Kidney (tissue), 14 donors: Measurements from ENCODE around the gene ZNF511. TPM values are rescaled to one million over a fixed set of nuclear protein-coding genes. Genes with fewer than 3 reads are reported as not detected.

Experiments
- DNase-seq, 5 donors: peaks; one replicate each; pipeline ENCODE4 v3.0.0-alpha.2; 2013 to 2020
- FAIRE-seq: peaks from 2 replicates; lab custom pipeline; 2012; peaks lifted over from hg19 to GRCh38; lab: Jason Lieb, UNC
- H3K27ac ChIP-seq, 2 donors: one replicate each; pipeline ENCODE4 v1.7.0; 2013; ENCODE audit warnings: low read depth in 2 of 2, low read length in 2 of 2, inconsistent platforms in 1 of 2
- H3K27me3 ChIP-seq: one replicate; pipeline ENCODE4 v1.7.1; 2013; ENCODE audit warnings: low read length, inconsistent platforms; ENCODE audit not compliant: control insufficient read depth, insufficient read depth
- H3K36me3 ChIP-seq, 3 donors: one replicate each; pipeline versions ENCODE4 v1.7.0 to v1.7.1; 2013; ENCODE audit warnings: low read length in 3 of 3, control low read depth in 1 of 3, inconsistent platforms in 1 of 3; ENCODE audit not compliant: insufficient read depth in 3 of 3, control insufficient read depth in 2 of 3
- H3K4me1 ChIP-seq, 3 donors: one replicate each; pipeline versions ENCODE4 v1.7.0 to v1.7.1; 2013; ENCODE audit warnings: low read length in 3 of 3, inconsistent platforms in 1 of 3, low read depth in 1 of 3; ENCODE audit not compliant: control insufficient read depth in 2 of 3, insufficient read depth in 2 of 3
- H3K4me3 ChIP-seq, 3 donors: one replicate each; pipeline versions ENCODE4 v1.7.0 to v1.8.1; 2013; ENCODE audit warnings: low read length in 3 of 3, control low read depth in 1 of 3, inconsistent platforms in 1 of 3
- H3K9ac ChIP-seq, 3 donors: one replicate each; pipeline versions ENCODE4 v1.7.0 to v1.7.1; 2013; ENCODE audit warnings: low read length in 3 of 3, control low read depth in 1 of 3, inconsistent platforms in 1 of 3
- H3K9me3 ChIP-seq, 3 donors: one replicate each; pipeline versions ENCODE4 v1.7.0 to v1.7.1; 2013; ENCODE audit warnings: low read length in 3 of 3, control low read depth in 1 of 3, inconsistent platforms in 1 of 3; ENCODE audit not compliant: control insufficient read depth in 2 of 3, insufficient read depth in 1 of 3
- intact Hi-C: fragments of 100-400 bp; cut with DNase I; formaldehyde crosslinking; loops from one replicate; pipeline ENCODE4 v1.11.1; 2022
- polyA plus RNA-seq: library from polyadenylated mRNA; stranded (reverse); fragments of 350-450 nt; fragmentation: Illumina TruSeq; extraction: RNeasy Lipid Tissue Mini Kit (QIAGEN cat#74804); gene quantifications from one replicate; pipeline ENCODE4 v1.2.3, GENCODE V29; 2014; ENCODE audit warnings: low read depth, low replicate concordance; ENCODE audit not compliant: insufficient read depth
- total RNA-seq: library from RNA; stranded (reverse); fragmentation: NEBNext Ultra II Directional; extraction: Animal tissue kit (Norgen Biotek cat#: 25700); gene quantifications from one replicate; pipeline ENCODE4 v1.2.1, GENCODE V29; 2021
- TF ChIP-seq, protein P1 (sequence below): IDR thresholded peaks from 3 replicates; pipeline ENCODE4 v1.5.1; 2012; ENCODE audit warnings: mild to moderate bottlenecking, moderate library complexity, borderline replicate concordance; ENCODE audit not compliant: insufficient read depth; ENCODE audit errors: extremely low read depth
- donor health status: control.
- donor health status: control.
- donor health status: control.
- donor health status: control.
- donor health status: control.
- donor health status: DM: yes; HTN: yes; CAD: no.
- donor health status: Normal renal cell carcinoma (clear cell type).

The ZNF511 gene
- total and polyA plus RNA-seq, 2 donors from 2014 or later = 35.6 to 50.7 TPM

DNA sequence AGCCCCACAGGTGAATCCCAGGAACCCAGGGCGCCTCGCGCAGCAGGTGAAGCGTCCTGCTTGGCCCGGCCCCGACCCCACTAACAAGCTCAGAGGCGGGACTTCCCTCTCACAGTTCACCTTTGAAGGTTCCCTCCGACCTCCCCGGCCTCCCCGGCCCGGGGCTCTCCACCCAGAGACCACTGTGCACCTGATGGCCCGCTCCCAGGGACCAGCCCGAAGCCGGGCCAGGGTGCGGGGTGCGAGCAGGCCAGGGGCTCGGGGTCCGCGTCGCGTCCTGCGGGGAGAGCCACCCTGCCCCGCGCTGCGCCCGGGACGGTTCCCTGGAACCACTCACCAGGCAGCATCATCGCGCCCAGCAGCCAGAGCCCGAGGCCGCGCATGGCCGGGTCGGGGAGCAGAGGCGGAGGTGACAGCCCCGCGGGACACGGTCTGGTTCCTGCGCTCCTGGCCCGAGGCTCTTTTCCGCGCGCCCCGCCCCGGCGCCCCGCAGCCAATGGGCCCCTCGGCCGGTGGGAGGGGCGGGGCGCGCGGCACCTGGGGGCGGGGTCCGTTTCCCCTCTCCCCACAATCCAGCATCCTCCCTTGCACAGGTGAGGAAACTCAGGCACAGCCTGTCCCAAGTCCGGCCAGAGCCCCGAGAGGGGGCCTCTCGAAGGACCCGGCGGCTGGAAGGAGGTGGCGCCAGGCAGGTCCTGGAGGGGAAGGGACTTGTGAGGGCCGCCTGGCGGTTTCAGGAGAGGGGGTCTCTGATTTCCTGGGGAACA is 32.1 kb upstream of the ZNF511 start, which contains the start of gene ADAM8:
Gene ADAM8 (minus strand): TSS at position 434 of the 767 bp plus-strand sequence. CDS start 51 bp downstream, at position 383.
- no peaks in the 10 kb centered on the region for H3K27me3 ChIP-seq
- intact Hi-C loops = no loop called here
- H3K9me3 ChIP-seq = no peaks in the 10 kb centered on the region
- FAIRE-seq (no peak), DNase-seq (peak; percentile 67 to 87 (median 77))
- TF ChIP-seq, protein P1, sequence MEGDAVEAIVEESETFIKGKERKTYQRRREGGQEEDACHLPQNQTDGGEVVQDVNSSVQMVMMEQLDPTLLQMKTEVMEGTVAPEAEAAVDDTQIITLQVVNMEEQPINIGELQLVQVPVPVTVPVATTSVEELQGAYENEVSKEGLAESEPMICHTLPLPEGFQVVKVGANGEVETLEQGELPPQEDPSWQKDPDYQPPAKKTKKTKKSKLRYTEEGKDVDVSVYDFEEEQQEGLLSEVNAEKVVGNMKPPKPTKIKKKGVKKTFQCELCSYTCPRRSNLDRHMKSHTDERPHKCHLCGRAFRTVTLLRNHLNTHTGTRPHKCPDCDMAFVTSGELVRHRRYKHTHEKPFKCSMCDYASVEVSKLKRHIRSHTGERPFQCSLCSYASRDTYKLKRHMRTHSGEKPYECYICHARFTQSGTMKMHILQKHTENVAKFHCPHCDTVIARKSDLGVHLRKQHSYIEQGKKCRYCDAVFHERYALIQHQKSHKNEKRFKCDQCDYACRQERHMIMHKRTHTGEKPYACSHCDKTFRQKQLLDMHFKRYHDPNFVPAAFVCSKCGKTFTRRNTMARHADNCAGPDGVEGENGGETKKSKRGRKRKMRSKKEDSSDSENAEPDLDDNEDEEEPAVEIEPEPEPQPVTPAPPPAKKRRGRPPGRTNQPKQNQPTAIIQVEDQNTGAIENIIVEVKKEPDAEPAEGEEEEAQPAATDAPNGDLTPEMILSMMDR = no peak
- H3K4me1 ChIP-seq = no peaks in the 10 kb centered on the region
- H3K36me3 ChIP-seq = peaks cover 0 to 9% (median 3%) of the 10 kb centered on the region in 3 donors
- H3K9ac ChIP-seq = no peak within 1 kb of the TSS
- no peak within 1 kb of the TSS for H3K4me3 ChIP-seq
- no peak within 1 kb of the TSS for H3K27ac ChIP-seq

DNA sequence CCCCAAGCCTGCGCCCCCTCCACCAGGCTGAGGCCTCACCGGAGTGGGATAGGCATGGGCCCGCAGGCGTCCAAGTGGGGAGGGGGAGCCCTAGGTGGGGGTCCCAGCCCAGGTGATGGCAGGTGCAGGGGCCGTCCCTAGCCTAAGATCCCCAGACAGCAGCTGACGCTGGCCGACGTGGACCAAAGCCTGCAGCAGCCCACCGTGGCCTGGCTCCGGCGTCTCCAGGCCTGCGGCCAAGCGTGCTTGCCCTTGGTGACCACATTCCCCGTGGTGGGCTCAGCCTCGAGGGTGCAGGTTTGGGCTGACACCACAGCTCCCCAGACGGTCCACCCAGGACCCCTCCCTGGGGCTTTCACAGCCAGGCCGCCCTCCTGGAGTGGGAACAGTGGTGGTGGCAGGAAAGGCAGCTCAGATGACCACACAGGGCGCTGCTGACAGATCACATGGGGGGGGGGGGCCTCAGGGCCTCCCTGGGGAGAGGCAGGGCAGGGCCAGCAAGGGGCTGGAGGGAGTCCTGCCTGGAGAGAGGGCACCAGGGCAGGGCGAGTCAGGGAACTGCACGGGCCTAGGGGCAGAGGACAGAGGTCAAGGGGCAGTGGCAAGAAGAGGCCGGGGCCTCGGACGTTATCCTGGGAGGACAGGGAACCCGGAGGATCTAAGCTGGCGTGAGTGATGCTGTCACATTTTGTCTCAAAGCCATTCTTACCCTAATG is 31.3 kb upstream of the ZNF511 start:
- H3K9me3 ChIP-seq = no peaks in the 10 kb centered on the region
- no peak overlapping the region for H3K9ac ChIP-seq
- TF ChIP-seq, protein P1 = no peak
- intact Hi-C loops = no loop called here
- no peak overlapping the region for H3K4me3 ChIP-seq
- no peaks in the 10 kb centered on the region for H3K27me3 ChIP-seq
- no peaks in the 10 kb centered on the region for H3K4me1 ChIP-seq
- H3K27ac ChIP-seq = no peak overlapping the region
- peaks cover 0 to 17% (median 6%) of the 10 kb centered on the region in 3 donors for H3K36me3 ChIP-seq
- DNase-seq (peak in 3 of 5 donors; percentile 3 to 80 (median 67)), FAIRE-seq (no peak)

DNA sequence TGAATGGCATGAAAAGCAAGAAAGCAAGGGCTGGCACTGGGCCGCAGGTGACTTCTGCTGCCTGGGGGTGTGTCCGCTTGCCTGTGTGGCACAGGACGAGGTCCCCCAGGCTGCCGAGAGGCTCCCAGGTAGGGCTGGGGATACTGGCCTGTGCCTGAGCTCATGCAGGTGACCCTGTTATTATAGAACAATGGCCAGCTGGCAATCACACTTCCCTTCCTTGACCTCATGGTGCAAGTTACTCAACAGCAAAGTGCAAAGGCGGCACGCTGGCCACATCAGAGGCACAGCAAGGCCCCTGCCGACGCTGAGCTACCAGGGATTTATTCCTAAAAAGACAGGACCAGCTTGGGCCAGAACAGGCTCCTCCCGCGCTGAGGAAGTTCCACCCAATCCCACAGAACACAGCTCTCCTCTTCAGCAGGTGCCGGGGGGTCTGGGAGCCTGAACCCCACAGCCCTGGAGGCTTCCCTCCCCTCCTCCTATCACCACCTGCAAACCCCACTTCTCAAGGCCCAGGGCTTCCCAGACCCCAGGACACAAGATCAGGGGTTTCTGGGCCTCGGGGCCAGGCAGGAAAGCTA is 30.6 kb upstream of the ZNF511 start:
- intact Hi-C loops = no loop called here
- H3K36me3 ChIP-seq = peaks cover 0 to 24% (median 11%) of the 10 kb centered on the region in 3 donors
- no peaks in the 10 kb centered on the region for H3K9me3 ChIP-seq
- H3K27me3 ChIP-seq = no peaks in the 10 kb centered on the region
- no peak for FAIRE-seq
- TF ChIP-seq, protein P1 = no peak
- no peaks in the 10 kb centered on the region for H3K4me1 ChIP-seq
- H3K27ac ChIP-seq = no peak overlapping the region
- H3K4me3 ChIP-seq = no peak overlapping the region
- no peak overlapping the region for H3K9ac ChIP-seq
- no peak for DNase-seq
